ENCODE data around the gene PDE10A.

DNA sequence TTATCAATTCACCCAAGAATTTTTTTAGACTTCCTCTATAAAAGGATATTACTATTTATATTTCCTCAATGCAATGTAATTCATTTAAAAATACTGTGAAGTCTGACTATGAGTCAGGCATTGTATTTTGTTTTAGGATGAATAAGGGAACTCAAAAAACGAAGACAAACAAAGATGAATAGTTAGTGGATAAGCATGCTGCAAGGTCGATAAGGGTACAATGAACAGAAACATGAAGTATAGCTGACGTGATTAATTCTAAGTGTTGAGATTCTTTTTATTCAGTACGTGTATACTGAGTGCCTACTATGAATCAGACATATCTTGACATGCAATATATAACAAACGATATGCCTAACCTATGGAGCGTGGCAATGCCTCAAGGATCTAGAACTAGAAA, 105.4 kb downstream of the PDE10A start:
- TF ChIP-seq, protein P1, sequence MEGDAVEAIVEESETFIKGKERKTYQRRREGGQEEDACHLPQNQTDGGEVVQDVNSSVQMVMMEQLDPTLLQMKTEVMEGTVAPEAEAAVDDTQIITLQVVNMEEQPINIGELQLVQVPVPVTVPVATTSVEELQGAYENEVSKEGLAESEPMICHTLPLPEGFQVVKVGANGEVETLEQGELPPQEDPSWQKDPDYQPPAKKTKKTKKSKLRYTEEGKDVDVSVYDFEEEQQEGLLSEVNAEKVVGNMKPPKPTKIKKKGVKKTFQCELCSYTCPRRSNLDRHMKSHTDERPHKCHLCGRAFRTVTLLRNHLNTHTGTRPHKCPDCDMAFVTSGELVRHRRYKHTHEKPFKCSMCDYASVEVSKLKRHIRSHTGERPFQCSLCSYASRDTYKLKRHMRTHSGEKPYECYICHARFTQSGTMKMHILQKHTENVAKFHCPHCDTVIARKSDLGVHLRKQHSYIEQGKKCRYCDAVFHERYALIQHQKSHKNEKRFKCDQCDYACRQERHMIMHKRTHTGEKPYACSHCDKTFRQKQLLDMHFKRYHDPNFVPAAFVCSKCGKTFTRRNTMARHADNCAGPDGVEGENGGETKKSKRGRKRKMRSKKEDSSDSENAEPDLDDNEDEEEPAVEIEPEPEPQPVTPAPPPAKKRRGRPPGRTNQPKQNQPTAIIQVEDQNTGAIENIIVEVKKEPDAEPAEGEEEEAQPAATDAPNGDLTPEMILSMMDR (IDR thresholded peaks at IDR 0.05; ENCODE audit: low read length), result no peak
- TF ChIP-seq EZH2 (IDR thresholded peaks at IDR 0.05; ENCODE audit: borderline replicate concordance, low read length), result no peak

All from OCI-LY1 (cell line).